RKO (cell line): Measurements from ENCODE around the gene AGFG2.

Experiments
- DNase-seq: peaks from one replicate; pipeline ENCODE4 v3.0.0-alpha.2; 2016; ENCODE audit warnings: low spot score

Gene AGFG2

GRCh38 chr7:100612730-100613390, 73.9 kb downstream of the AGFG2 start:
- DNase-seq = peak; percentile 52

DNA sequence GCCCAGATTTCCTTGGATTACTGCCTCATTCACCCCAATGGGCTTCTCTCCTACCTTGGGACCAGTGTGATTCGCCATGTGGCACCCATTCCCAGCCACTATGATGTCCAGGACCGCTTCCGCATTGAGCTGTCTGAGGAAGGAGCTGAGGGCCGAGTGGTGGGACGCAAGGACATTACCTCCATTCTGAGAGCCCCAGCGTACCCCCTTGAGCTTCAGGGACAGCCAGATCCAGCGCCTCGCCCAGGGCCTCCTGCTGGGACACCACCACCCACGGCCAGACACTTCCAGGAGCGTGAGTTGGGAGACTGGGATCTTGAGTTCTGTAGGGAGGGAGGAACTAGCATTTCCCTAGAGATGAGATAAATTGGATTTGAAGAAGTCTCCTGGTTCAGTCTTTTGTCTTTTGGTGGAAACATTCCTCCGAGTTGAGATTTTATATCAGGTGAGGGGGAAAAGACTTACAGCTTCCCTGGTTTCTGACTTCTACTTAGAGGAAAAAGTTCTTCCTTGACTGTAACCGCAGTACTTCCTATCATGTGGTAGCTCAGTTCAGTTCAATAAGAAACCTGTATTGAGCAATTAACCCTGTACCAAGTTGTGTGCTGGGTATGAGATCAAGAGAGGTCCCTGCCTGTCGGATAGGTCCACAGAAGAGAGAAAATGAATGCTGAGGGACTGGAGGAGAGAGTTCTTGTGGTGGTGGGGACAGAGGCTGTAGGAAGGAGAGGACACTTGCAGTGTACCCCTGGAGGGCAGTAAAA, 74.6 kb downstream of the AGFG2 start:
- no peak for DNase-seq

GRCh38 chr7:100614308-100614861, 75.4 kb downstream of the AGFG2 start:
- peak; percentile 71 for DNase-seq
